ENCODE results near the gene CDH11.

Gene CDH11

DNA sequence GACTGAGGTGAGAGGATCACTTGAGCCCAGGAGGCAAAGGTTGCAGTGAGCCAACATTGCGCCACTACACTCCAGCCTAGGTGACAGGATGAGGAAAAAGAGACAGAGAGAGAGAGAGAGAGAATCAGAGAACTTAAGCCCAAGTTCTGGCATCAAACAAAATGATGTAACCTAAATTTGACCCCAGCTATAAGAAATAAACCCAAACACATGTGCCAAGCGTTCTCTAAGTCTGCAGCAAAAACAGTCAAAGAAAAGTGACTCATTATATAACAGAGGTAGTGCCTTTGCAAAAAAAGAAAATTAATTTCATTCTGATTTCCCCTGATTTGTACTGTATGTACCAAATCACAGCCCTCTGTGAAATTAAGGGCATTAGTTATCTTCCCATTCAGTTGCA lies 89.5 kb downstream of the CDH11 start:
- no peak for DNase-seq (ENCODE audit: low read depth in 2 of 2)

GRCh38 chr16:65024767-65025178 lies 97.1 kb downstream of the CDH11 start:
- no peak for DNase-seq (ENCODE audit: low read depth in 2 of 2)

DNA sequence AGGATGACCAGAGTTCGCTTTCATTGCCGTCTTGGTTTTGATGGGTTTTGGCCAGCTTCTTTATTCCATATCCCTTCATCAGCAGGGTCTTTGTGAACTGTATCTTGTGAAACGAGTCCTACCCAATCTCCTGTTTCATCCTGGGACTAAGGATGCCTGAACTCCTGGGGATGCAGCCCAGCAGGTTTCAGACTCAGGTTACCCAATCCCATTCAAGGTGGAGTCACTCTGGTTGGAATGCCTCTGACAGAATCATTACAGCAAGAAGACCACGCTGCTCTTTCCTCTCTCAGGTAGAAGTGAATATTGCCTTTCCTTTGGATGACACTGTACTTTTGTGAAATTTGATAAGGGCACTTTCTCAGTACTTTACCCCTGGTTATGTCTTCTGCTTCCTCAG lies 98.1 kb downstream of the CDH11 start:
- no peak for DNase-seq (ENCODE audit: low read depth in 2 of 2)

GRCh38 chr16:65021852-65022595 lies 99.8 kb downstream of the CDH11 start:
- DNase-seq (ENCODE audit: low read depth in 2 of 2) = no peak

- no peak for DNase-seq (ENCODE audit: low read depth in 2 of 2)
These were observed 105.1 kb downstream of the CDH11 start for GRCh38 chr16:65016754-65017153.

- DNase-seq (ENCODE audit: low read depth in 2 of 2) = no peak
These were observed 106.3 kb downstream of the CDH11 start for GRCh38 chr16:65015599-65015998.

DNA sequence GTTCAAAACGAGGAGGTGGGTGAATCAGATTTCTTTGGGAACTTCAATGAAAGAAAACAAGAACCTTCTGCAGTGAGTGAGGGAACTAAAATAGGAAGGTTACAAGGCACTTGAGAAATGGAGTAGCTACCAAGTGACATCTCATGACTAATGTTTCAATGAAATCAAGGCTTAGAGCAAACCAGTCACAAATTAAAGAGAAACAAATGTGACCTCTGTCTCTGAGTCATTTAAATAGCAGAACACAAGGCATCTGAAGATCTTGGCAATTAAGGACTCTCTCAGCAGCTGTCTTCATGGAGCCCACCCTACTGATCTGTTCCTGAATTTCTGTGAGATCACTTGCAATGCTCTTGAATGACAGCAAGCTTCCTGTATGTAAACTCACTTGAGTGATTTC lies 109.5 kb downstream of the CDH11 start:
- no peak for DNase-seq (ENCODE audit: low read depth in 2 of 2)

- no peak for DNase-seq (ENCODE audit: low read depth in 2 of 2)
These were observed 111.7 kb downstream of the CDH11 start for GRCh38 chr16:65010125-65010524.

DNA sequence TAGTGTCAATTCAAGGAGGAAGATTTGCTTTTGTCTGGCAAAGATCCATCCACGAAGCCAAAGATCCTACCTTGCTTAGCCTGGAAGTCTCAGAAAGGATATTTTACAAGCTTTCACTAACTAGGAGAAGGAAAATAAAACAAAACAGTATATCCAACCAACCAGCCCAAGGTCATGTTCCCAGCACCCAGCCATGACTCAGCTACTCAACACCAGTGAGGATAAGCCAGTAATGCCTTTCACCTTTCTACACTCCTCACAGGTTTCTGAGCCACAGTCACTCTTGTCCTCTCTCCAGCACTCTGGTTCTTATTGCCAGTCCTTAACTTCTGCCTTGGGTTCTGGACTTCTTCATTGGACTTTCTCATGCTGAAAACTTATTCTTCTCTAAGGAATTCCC lies 116.2 kb downstream of the CDH11 start:
- DNase-seq (ENCODE audit: low read depth in 2 of 2) = no peak

DNA sequence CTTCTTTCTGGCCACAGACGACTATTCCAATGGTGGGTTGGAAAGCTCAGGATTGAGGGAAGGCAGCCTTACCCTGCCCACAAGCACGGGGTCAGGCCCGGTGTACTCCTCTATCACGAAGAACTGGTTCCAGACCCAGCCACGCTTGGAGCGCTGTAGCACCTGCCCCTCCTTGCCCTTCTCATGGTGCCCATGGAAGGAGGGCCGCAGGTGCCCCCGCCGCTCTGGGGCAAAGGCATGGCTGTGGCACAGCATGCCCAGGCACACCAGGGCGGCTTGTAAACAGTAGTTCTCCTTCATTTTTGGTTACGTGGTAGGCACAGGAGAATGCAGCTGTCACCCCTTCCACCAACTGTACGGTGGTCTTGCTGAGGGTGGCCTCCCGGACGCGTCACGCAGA lies 117.3 kb downstream of the CDH11 start:
- no peak for DNase-seq (ENCODE audit: low read depth in 2 of 2)

GRCh38 chr16:65003621-65004020 lies 118.2 kb downstream of the CDH11 start:
- DNase-seq (ENCODE audit: low read depth in 2 of 2) = no peak

- DNase-seq (ENCODE audit: low read depth in 2 of 2) = no peak
These were observed 119.6 kb downstream of the CDH11 start for GRCh38 chr16:65002265-65002664.

DNA sequence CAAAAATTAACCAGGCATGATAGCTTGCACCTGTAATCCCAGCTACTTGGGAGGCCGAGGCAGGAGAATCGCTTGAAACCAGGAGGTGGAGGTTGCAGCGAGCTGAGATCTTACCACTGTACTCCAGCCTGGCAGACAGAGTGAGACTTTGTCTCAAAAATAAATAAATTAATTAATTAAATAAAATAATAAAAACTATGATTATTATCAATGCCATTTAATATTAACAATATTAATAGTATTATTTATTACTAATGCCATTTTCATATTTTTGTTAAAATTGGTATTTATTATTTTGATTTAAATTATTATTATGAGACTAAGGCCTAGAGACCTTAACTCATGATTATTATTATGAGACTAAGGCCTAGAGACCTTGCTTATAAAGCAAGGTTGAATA lies 121.2 kb downstream of the CDH11 start:
- DNase-seq (ENCODE audit: low read depth in 2 of 2) = no peak

DNA sequence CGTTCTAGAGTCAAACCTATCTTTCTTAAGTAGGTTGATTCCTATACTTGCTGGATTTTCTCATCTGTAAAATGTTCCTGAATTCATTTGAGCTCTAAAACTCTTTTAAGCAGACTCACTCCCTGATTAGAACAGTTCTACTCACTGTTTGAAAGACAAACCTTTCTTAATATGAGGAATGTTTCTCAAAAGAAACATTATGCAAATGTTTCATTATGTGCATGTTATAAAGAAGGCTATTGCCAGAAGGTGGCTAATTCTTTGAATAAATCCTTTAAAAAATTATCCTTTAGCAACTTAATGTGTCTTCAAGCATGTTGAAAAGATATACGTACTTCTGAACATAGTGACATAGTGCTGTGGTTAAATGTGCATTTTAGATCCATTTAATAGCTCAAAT lies 124.1 kb downstream of the CDH11 start:
- DNase-seq (ENCODE audit: low read depth in 2 of 2) = no peak

DNA sequence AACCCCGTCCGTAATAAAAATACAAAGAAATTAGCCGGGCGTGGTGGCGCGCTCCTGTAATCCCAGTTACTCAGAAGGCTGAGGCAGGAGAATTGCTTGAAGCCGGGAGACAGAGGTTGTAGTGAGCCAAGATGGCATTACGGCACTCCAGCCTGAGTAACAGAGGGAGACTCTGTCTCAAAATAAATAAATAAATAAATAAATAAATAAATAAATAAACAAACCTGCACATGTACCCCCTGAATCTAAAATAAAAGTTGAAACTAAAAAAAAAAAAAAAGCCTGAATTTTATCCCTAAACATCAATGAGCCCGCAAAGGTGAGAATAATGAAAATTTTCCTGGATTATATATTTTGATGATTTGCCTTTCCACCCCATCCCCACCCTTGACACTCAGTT lies 124.7 kb downstream of the CDH11 start:
- DNase-seq (ENCODE audit: low read depth in 2 of 2) = no peak

DNA sequence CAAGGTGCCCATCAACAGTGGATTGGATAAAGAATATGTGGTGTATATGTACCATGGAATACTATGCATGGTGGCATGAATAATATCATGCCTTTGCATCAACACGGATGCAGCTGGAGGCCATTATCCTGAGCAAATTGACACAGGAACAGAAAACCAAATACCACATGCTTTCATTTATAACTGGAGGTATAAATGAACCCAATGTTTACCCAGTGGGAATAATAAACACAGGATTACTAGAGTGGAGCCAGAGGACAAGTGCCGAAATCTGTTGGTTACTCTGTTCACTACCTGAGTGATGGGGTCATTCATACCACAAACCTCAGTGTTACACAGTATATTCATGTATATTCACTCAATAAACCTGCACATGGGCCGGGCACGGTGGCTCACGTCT lies 125.2 kb downstream of the CDH11 start:
- DNase-seq (ENCODE audit: low read depth in 2 of 2) = no peak

- DNase-seq (ENCODE audit: low read depth in 2 of 2) = no peak
These were observed 128.4 kb downstream of the CDH11 start for GRCh38 chr16:64993464-64993863.

GRCh38 chr16:64991001-64991400 lies 130.9 kb downstream of the CDH11 start:
- DNase-seq (ENCODE audit: low read depth in 2 of 2) = no peak

GRCh38 chr16:64990101-64990500 lies 131.8 kb downstream of the CDH11 start:
- DNase-seq (ENCODE audit: low read depth in 2 of 2) = no peak

- DNase-seq (ENCODE audit: low read depth in 2 of 2) = no peak
These were observed 132.8 kb downstream of the CDH11 start for GRCh38 chr16:64989050-64989449.

GRCh38 chr16:64983963-64984362 lies 137.9 kb downstream of the CDH11 start:
- no peak for DNase-seq (ENCODE audit: low read depth in 2 of 2)

DNA sequence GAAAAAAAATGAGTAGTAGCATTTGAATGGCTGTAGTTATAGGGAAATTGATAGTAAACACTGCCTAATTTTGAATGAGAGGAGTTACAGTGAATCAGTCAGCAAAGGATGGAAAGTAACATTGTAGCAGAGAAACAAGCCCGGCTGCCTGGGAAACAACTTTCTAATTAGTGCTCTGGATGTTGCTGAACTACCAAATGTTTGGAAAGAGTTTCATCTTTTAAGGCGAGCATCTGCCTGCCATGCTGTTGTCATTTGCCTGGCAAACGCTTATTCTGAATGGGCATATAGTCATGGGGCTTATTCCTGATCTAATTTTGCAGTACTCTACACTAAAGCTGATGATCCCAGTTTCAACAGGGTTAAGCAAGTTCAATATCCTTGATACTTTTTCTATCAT lies 138.6 kb downstream of the CDH11 start:
- no peak for DNase-seq (ENCODE audit: low read depth in 2 of 2)

- no peak for DNase-seq (ENCODE audit: low read depth in 2 of 2)
These were observed 139.3 kb downstream of the CDH11 start for GRCh38 chr16:64982581-64982980.

GRCh38 chr16:64981568-64982281 lies 140.1 kb downstream of the CDH11 start:
- DNase-seq (ENCODE audit: low read depth in 2 of 2) = no peak
